ENCODE data around the gene RFPL3.
"Not testable (repeated sequence)": the region's sequence is repeated elsewhere in the genome, so short reads cannot be mapped to it uniquely, and the experiment has no call there.

Gene RFPL3

DNA sequence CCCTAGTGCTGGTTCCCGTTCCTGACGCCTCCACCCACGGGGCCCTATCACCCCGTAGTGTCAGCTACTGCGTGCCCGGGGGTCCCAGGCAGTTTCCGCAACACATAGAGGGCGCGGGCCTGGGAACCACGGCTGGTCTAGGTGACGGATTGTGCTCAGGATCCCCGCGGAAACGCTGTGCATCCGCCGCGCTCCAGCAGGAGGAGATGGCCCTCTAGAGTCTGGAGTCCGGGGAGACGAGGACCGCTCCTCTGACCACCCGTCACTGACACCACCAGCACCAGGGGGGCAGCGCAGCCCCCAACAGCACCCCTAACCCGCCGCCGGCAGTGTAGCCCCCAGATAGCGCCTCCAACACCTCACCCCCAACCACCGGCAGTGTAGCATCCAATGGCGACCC, 4.4 kb upstream of the RFPL3 start:
- no peak for DNase-seq (ENCODE audit: low read depth, low spot score)
- H3K36me3 ChIP-seq (ENCODE audit: insufficient read depth, low read length), result no peaks in the 10 kb centered on the region
- H3K4me3 ChIP-seq, result no peak overlapping the region
- H3K27ac ChIP-seq, result no peak overlapping the region
- H3K9me3 ChIP-seq (ENCODE audit: low read depth, low read length), result no peaks in the 10 kb centered on the region
- no peak overlapping the region for H3K9ac ChIP-seq (ENCODE audit: insufficient read length)
- TF ChIP-seq POLR2AphosphoS5 (IDR thresholded peaks at IDR 0.05; ENCODE audit: borderline replicate concordance, low read depth, low read length) (no peak), FOXP2 (optimal IDR thresholded peaks at IDR 0.05; ENCODE audit: control extremely low read depth, extremely low read length, insufficient read depth) (no peak), EZH2 (IDR thresholded peaks at IDR 0.05) (no peak)

DNA sequence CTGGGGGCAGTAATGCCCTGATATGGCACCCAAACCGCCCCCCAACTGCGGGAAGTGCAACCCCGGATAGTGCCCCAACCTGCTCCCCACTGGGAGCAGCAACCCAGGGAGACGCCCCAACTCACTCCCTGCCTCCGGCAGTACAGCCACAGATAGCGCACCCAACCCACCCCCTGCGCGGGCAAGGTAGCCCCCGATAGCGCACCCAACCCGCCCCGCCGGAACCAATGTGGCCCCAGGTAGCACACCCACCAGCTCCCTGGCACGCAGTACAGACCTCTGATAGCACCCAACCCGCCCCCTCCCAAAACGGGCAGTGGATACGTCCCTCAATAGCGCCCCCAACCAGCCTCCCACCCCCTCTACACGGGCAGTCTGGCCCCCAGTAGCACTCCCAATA, 3.8 kb upstream of the RFPL3 start:
- Histone ChIP-seq H3K4me3 (no peak overlapping the region), H3K9me3 (ENCODE audit: low read depth, low read length) (no peaks in the 10 kb centered on the region), H3K36me3 (ENCODE audit: insufficient read depth, low read length) (no peaks in the 10 kb centered on the region), H3K27ac (no peak overlapping the region), H3K9ac (ENCODE audit: insufficient read length) (no peak overlapping the region)
- no peak for DNase-seq (ENCODE audit: low read depth, low spot score)
- TF ChIP-seq POLR2AphosphoS5 (IDR thresholded peaks at IDR 0.05; ENCODE audit: borderline replicate concordance, low read depth, low read length) (no peak), FOXP2 (optimal IDR thresholded peaks at IDR 0.05; ENCODE audit: control extremely low read depth, extremely low read length, insufficient read depth) (no peak), EZH2 (IDR thresholded peaks at IDR 0.05) (no peak)

DNA sequence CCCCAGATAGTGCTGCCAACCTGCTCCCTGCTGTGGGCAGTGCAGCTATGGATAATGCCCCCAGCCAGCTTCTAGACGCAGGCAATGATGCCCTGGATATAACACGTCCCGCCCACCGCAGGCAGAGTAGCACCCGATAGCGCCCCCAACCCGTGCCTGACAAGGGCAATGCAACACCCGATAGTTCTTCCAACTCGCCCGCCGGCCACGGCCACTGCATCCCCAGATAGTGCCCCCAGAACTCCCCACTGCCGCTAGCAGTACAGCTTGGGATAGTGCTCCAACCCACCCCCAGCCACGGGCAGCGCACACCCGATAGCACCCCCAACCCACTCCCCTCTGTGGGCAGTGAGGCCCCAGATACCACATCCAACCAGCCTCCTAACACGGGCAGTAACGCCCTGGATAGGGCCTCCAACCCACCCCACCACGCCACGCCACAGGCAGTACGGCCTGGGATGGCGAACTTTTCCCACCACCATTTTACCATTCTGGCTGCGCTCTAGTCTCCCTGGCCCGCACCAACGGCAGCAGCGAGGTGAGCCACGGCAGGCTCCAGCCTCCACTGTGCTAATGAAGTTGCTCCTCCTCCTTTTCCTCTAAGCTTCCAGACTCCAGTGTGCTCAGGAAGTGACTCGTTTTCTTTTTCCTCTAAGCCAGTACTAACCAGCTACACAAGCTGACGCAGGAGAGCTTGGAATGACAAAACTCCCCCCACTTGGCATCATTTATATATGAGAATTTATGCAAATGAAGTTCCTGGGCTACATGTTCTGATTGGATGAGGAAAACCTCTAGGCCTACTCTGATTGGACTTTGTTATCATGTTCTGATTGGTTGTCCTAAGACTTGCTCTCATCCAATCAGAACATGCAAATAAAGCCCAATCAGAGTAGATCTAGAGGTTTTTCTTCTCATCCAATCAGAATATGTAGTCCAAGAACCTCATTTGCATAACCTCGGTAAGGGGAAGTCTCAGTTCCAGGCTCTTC, 3.0 kb upstream of the RFPL3 start:
- Histone ChIP-seq H3K9ac (ENCODE audit: insufficient read length) (no peak overlapping the region), H3K9me3 (ENCODE audit: low read depth, low read length) (no peaks in the 10 kb centered on the region), H3K27ac (no peak overlapping the region), H3K4me3 (no peak overlapping the region), H3K36me3 (ENCODE audit: insufficient read depth, low read length) (no peaks in the 10 kb centered on the region)
- DNase-seq (ENCODE audit: low read depth, low spot score), result no peak
- no peak for TF ChIP-seq POLR2AphosphoS5 (IDR thresholded peaks at IDR 0.05; ENCODE audit: borderline replicate concordance, low read depth, low read length)
- TF ChIP-seq EZH2 (IDR thresholded peaks at IDR 0.05), result no peak
- TF ChIP-seq FOXP2 (optimal IDR thresholded peaks at IDR 0.05; ENCODE audit: control extremely low read depth, extremely low read length, insufficient read depth), result no peak

DNA sequence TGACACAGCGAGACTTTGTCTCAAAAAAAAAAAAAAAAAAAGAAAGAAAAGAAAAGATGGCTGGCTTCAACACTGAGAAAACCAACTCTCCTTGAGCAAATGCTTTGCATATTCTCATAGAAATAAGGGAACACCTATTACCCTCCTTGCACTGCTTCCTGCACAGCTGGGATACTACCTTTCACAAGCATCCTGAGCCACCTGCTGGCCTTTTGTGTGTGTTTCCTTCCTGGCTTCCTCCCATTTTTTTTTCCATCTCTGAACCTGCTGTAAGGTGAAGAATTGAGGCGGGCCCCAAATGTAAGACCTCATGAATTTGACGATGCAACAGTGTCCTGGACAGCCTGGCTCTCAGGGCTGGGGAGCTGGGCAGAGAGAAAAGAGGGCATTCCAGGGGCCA, 1.9 kb upstream of the RFPL3 start:
- H3K9me3 ChIP-seq (ENCODE audit: low read depth, low read length), result no peaks in the 10 kb centered on the region
- H3K9ac ChIP-seq (ENCODE audit: insufficient read length), result no peak overlapping the region
- TF ChIP-seq FOXP2 (optimal IDR thresholded peaks at IDR 0.05; ENCODE audit: control extremely low read depth, extremely low read length, insufficient read depth), result no peak
- H3K27ac ChIP-seq, result no peak overlapping the region
- no peaks in the 10 kb centered on the region for H3K36me3 ChIP-seq (ENCODE audit: insufficient read depth, low read length)
- no peak overlapping the region for H3K4me3 ChIP-seq
- DNase-seq (ENCODE audit: low read depth, low spot score), result no peak

DNA sequence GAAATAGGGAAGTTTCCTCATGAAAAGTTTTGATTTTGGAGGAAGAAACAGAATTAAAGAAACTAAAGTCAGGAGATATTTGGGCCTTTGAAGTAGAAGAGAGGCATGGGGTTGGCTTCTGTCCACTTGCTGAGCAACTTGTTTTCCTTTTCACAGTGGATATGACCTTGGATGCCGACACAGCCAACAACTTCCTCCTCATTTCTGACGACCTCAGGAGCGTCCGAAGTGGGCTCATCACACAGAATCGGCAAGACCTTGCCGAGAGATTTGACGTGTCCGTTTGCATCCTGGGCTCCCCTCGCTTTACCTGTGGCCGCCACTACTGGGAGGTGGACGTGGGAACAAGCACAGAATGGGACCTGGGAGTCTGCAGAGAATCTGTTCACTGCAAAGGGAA, 2.4 kb downstream of the RFPL3 start:
- H3K27ac ChIP-seq; H3K9ac ChIP-seq (ENCODE audit: insufficient read length); DNase-seq (ENCODE audit: low read depth, low spot score); H3K4me3 ChIP-seq; H3K36me3 ChIP-seq (ENCODE audit: insufficient read depth, low read length); H3K9me3 ChIP-seq (ENCODE audit: low read depth, low read length): not testable (repeated sequence)

GRCh38 chr22:32361257-32361656, 3.6 kb downstream of the RFPL3 start:
- Histone ChIP-seq H3K27ac (no peak overlapping the region), H3K9ac (ENCODE audit: insufficient read length) (no peak overlapping the region), H3K36me3 (ENCODE audit: insufficient read depth, low read length) (no peaks in the 10 kb centered on the region), H3K4me3 (no peak overlapping the region), H3K9me3 (ENCODE audit: low read depth, low read length) (no peaks in the 10 kb centered on the region)
- TF ChIP-seq FOXP2 (optimal IDR thresholded peaks at IDR 0.05; ENCODE audit: control extremely low read depth, extremely low read length, insufficient read depth), result no peak
- no peak for DNase-seq (ENCODE audit: low read depth, low spot score)

- Histone ChIP-seq H3K36me3 (ENCODE audit: insufficient read depth, low read length) (no peaks in the 10 kb centered on the region), H3K27ac (no peak overlapping the region), H3K9me3 (ENCODE audit: low read depth, low read length) (no peaks in the 10 kb centered on the region), H3K4me3 (no peak overlapping the region), H3K9ac (ENCODE audit: insufficient read length) (no peak overlapping the region)
- TF ChIP-seq FOXP2 (optimal IDR thresholded peaks at IDR 0.05; ENCODE audit: control extremely low read depth, extremely low read length, insufficient read depth) (no peak), EZH2 (IDR thresholded peaks at IDR 0.05) (no peak), POLR2AphosphoS5 (IDR thresholded peaks at IDR 0.05; ENCODE audit: borderline replicate concordance, low read depth, low read length) (no peak)
- DNase-seq (ENCODE audit: low read depth, low spot score), result no peak
Observed at GRCh38 chr22:32364210-32364609, 6.5 kb downstream of the RFPL3 start.

DNA sequence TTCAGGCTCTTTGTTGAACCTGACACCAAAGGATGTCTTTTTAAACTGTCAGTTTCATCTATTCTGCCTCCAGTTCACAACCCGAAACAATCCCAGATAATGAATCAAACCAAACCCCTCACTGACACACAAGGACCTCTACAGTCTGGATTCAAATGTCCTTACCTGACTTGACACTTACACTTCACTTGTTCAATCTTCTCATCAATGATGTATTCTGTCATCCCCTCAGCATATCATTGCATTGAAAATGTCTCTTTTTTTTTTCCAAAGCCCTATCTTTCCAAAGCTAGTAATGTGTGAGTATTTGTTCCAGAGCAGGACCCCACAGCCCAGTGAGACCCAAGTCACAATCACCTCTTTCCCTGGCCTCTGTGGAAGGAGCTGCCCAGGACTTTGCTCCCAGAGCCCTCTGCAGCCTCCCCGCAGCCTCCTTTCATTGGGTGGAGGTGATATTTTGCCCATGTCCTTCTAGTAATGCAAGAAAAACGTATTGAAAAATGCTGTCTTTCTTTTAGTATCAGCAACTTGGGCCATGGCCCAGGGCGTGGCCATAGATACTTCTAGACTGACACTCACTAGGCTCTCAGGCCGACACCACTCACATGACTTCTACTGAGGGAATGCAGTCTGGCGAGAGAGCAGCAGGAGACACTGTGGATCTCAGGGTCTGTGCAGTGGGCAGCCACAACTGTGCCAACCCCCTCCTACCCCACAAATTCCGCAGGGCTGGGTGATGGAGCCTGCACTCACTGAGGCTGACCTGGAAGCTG, 18.2 kb downstream of the RFPL3 start:
- Histone ChIP-seq H3K27ac (no peak overlapping the region), H3K9me3 (ENCODE audit: low read depth, low read length) (no peaks in the 10 kb centered on the region), H3K4me3 (no peak overlapping the region), H3K36me3 (ENCODE audit: insufficient read depth, low read length) (no peaks in the 10 kb centered on the region), H3K9ac (ENCODE audit: insufficient read length) (no peak overlapping the region)
- no peak for DNase-seq (ENCODE audit: low read depth, low spot score)
- TF ChIP-seq POLR2AphosphoS5 (IDR thresholded peaks at IDR 0.05; ENCODE audit: borderline replicate concordance, low read depth, low read length) (no peak), EZH2 (IDR thresholded peaks at IDR 0.05) (no peak), FOXP2 (optimal IDR thresholded peaks at IDR 0.05; ENCODE audit: control extremely low read depth, extremely low read length, insufficient read depth) (no peak)
